GM12878 (cell line): ENCODE data around the gene OR6B1. TPM values are rescaled to one million over a fixed set of nuclear protein-coding genes. Genes with fewer than 3 reads are reported as not detected.

Experiments used
- ATAC-seq: fragments of 200-7000 bp; cut with Tn5 transposase; 3 replicates; pipeline ENCODE4 v1.9.1; 2020; ENCODE audit warnings: mild to moderate bottlenecking, moderate library complexity
- BruUV-seq: library from RNA; stranded (reverse); fragments of 400-500 nt; replicated peaks from 2 replicates; lab custom pipeline; 2021; lab: Mats Ljungman, UMichigan
- CTCF ChIA-PET: fragments of 300-600 bp; sonication (Branson Sonifier 250); formaldehyde crosslinking; extraction: SDS; loops from one replicate; lab custom pipeline; 2021; ENCODE audit warnings: inconsistent platforms; lab: Yijun Ruan, JAX
- POLR2A ChIA-PET: fragments of 350-600 bp; formaldehyde crosslinking; extraction: SDS; loops from one replicate; lab custom pipeline; 2021; ENCODE audit warnings: inconsistent platforms; lab: Charles Lee
- RAD21 ChIA-PET: fragments of 300-600 bp; sonication (Branson Sonifier 250); formaldehyde crosslinking; loops from one replicate; lab custom pipeline; 2023; ENCODE audit warnings: antibody characterized with exemption; ENCODE audit not compliant: unreplicated experiment; lab: Charles Lee
- SMC1A ChIA-PET: fragments of 300-600 bp; sonication (Branson Sonifier 250); formaldehyde crosslinking; loops from one replicate; lab custom pipeline; 2023; ENCODE audit not compliant: unreplicated experiment, uncharacterized antibody; lab: Charles Lee
- DNase-seq: peaks from one replicate; pipeline ENCODE4 v3.0.0-alpha.2; 2011; ENCODE audit warnings: low read depth, low spot score
- FAIRE-seq: peaks from 3 replicates; lab custom pipeline; 2011; peaks lifted over from hg19 to GRCh38; lab: Jason Lieb, UNC
- H2AFZ ChIP-seq: 2 replicates; pipeline ENCODE4 v1.6.0; 2011; ENCODE audit warnings: low read depth, low read length, control low read depth; ENCODE audit not compliant: control insufficient read depth
- H3K27ac ChIP-seq: 2 replicates; pipeline ENCODE4 v1.5.1; 2011; ENCODE audit warnings: control low read depth; ENCODE audit not compliant: control insufficient read depth, insufficient read depth
- H3K27me3 ChIP-seq, 2 experiments: replicated peaks in 1 of 2; 2 replicates each; pipeline versions ENCODE4 v1.6.0 to v1.6.1; 2011; ENCODE audit warnings: low read length in 1 of 2; ENCODE audit not compliant: control insufficient read depth in 2 of 2, insufficient read depth in 2 of 2
- H3K36me3 ChIP-seq, 2 experiments: 2 replicates each; pipeline ENCODE4 v1.5.1; 2011; ENCODE audit warnings: low read length in 1 of 2; ENCODE audit not compliant: control insufficient read depth in 2 of 2, insufficient read depth in 2 of 2
- H3K4me1 ChIP-seq: 2 replicates; pipeline ENCODE4 v1.6.1; 2011; ENCODE audit warnings: mild to moderate bottlenecking, low read length, moderate library complexity, mixed read lengths; ENCODE audit not compliant: control insufficient read depth, insufficient read depth
- H3K4me2 ChIP-seq: 2 replicates; pipeline ENCODE4 v1.6.0; 2011; ENCODE audit warnings: control low read depth; ENCODE audit not compliant: control insufficient read depth, insufficient read depth
- H3K4me3 ChIP-seq: fragments of 200-600 bp; sonication (generic); 2 replicates; pipeline ENCODE4 v1.5.1; 2016
- H3K79me2 ChIP-seq: 2 replicates; pipeline ENCODE4 v1.6.0; 2011; ENCODE audit warnings: low read length; ENCODE audit not compliant: control insufficient read depth, insufficient read depth
- H3K9ac ChIP-seq: 2 replicates; pipeline ENCODE4 v1.8.0; 2011; ENCODE audit warnings: low read length, control low read depth, mixed read lengths; ENCODE audit not compliant: control insufficient read depth, insufficient read depth
- H3K9me3 ChIP-seq: replicated peaks from 3 replicates; pipeline ENCODE4 v1.5.1; 2011; ENCODE audit warnings: mild to moderate bottlenecking, low read length; ENCODE audit not compliant: control insufficient read depth, insufficient read depth
- H4K20me1 ChIP-seq: 2 replicates; pipeline ENCODE4 v1.6.0; 2011; ENCODE audit not compliant: control insufficient read depth, insufficient read depth
- HDAC2 ChIP-seq: fragments of 200-600 bp; sonication (generic); IDR thresholded peaks from 2 replicates; pipeline ENCODE4 v1.6.1; 2017
- MTA2 ChIP-seq: fragments of 450-650 bp; IDR thresholded peaks from 2 replicates; pipeline ENCODE4 v1.6.1; 2016; ENCODE audit warnings: low read depth, mild to moderate bottlenecking, moderate library complexity
- POLR2AphosphoS5 ChIP-seq: IDR thresholded peaks from 2 replicates; pipeline ENCODE4 v1.6.1; 2011; ENCODE audit warnings: mild to moderate bottlenecking, low read length, inconsistent platforms
- SIX5 ChIP-seq: IDR thresholded peaks from 2 replicates; pipeline ENCODE4 v1.6.1; 2011; ENCODE audit warnings: mild to moderate bottlenecking, low read depth, low read length, moderate library complexity; ENCODE audit not compliant: severe bottlenecking
- SMARCA5 ChIP-seq: fragments of 450-650 bp; IDR thresholded peaks from 2 replicates; pipeline ENCODE4 v1.6.1; 2017; ENCODE audit warnings: mild to moderate bottlenecking
- TCF7 ChIP-seq: IDR thresholded peaks from 2 replicates; pipeline ENCODE4 v1.6.1; 2014; ENCODE audit warnings: antibody characterized with exemption, borderline replicate concordance
- ZBTB11 ChIP-seq: fragments of 450-650 bp; formaldehyde crosslinking; IDR thresholded peaks from 2 replicates; pipeline ENCODE4 v1.5.0; 2022; ENCODE audit warnings: mild to moderate bottlenecking, missing genetic modification characterization
- ZBTB40 ChIP-seq: fragments of 450-650 bp; IDR thresholded peaks from 2 replicates; pipeline ENCODE4 v1.6.1; 2016; ENCODE audit warnings: mild to moderate bottlenecking, moderate library complexity, borderline replicate concordance
- ZZZ3 ChIP-seq: IDR thresholded peaks from 2 replicates; pipeline ENCODE4 v1.6.1; 2011; ENCODE audit warnings: low read depth; ENCODE audit not compliant: control insufficient read depth, insufficient read length
- WGBS: methylation state at CpG from one replicate; pipeline ENCODE4 v1.1.6; 2016; ENCODE audit warnings: low lambda C conversion rate; ENCODE audit not compliant: insufficient replicate concordance, insufficient coverage; ENCODE audit errors: missing lambda C conversion rate; 5-methylcytosine and 5-hydroxymethylcytosine counted together
- in situ Hi-C: fragments of 300-500 bp; cut with MboI; formaldehyde crosslinking; loops from 9 replicates; pipeline ENCODE4 v1.14.3; 2018; ENCODE audit warnings: mixed read lengths
- intact Hi-C: fragments of 100-400 bp; cut with micrococcal nuclease; formaldehyde crosslinking; loops from one replicate; pipeline ENCODE4 v1.14.2; 2022; ENCODE audit not compliant: unreplicated experiment
- polyA plus RNA-seq, 11 experiments: library from polyadenylated mRNA; depleted of rRNA in 4 of 11; unstranded in 6 of 11; stranded (reverse) in 5 of 11; fragments of >200 nt; fragmentation: Nextera tagmentation in 4 of 11; fragmentation: Illumina TruSeq in 1 of 11; extraction: Ambion mirVana in 4 of 11; extraction: Trizol in 1 of 11; gene quantifications; 1 replicate in 1 of 11; 2 replicates in 10 of 11; pipeline versions ENCODE4 v1.2.1 to v1.2.3, GENCODE V29; 2011 to 2016; ENCODE audit warnings: inconsistent platforms in 2 of 11, missing spikeins in 2 of 11, low read depth in 1 of 11
- total RNA-seq, 4 experiments: library from RNA; depleted of rRNA in 3 of 4; stranded (reverse); fragments of >200 nt in 3 of 4; fragmentation: Illumina TruSeq in 1 of 4; extraction: Trizol in 1 of 4; gene quantifications; 2 replicates each; pipeline versions ENCODE4 v1.2.1 to v1.2.3, GENCODE V29; 2013 to 2021
- TF ChIP-seq, protein P1 (sequence below), 3 experiments: IDR thresholded peaks in 2 of 3; conservative IDR thresholded peaks in 1 of 3; 2 replicates each; pipeline ENCODE4 v1.5.1; 2011; ENCODE audit warnings: low read depth in 3 of 3, low read length in 3 of 3, mild to moderate bottlenecking in 3 of 3, control low read depth in 2 of 3, moderate library complexity in 2 of 3, inconsistent platforms in 1 of 3, mixed read lengths in 1 of 3; ENCODE audit not compliant: control insufficient read depth in 2 of 3, insufficient read depth in 1 of 3; ENCODE audit errors: extremely low read depth in 1 of 3
- TF ChIP-seq, protein P2 (sequence below): fragments of 450-650 bp; IDR thresholded peaks from 2 replicates; pipeline ENCODE4 v1.6.1; 2017; ENCODE audit warnings: borderline replicate concordance

OR6B1 gene
- total and polyA plus RNA-seq, 10 of the 15 experiments (the other 5 are each of a cell fraction or from before 2014, with no cell fraction given), result not detected

DNA sequence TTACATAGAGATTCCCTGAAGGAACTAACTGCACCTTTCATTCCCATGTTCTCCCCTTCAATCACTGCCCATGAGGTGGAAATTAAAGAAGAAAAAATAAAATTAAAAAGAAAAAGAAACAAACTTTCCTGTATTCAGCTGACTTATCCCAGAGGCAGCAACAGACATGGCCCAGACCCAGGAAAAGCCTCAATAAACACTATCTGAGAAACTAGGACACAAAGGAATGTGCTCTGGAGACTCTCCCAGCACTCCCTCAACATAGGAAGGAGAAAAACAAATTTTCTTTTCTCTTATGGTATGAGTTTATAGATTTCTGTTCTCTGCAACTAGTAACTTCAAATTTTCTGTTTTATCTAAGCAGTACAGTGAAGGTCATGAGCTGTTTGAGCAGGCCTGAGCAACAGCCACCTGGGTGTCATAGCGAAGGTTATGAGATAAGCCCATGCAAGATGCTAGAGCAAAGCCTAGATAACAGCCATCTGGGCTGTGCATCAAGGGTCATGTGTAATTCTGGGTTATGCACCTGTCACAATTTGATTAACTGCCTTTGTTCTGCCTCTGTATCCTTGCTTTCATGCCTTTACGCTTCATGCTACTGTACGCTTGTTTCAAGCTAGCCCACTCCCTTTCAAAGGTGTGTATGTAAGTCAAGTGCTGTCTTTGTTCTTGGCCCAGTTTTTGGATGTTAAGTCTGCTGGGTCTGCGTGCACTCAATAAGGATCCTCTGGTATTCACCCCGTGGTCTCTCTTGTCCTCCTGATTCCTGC lies 11.0 kb upstream of the OR6B1 start:
- no peak overlapping the region for H3K4me3 ChIP-seq
- H3K27me3 ChIP-seq, result no peaks in the 10 kb centered on the region
- in situ Hi-C loops, result no loop called here
- ChIA-PET SMC1A (interaction anchor here (0.8 kb wide), 1 partner anchor 163 kb away, joined by 3 read pairs; no protein-coding TSS in a partner anchor), POLR2A (no interaction called here), CTCF (no interaction called here), RAD21 (interaction anchor here (1.1 kb wide), 1 partner anchor 139 kb away, joined by 3 read pairs; no protein-coding TSS in a partner anchor)
- no peak for FAIRE-seq
- H3K4me2 ChIP-seq, result no peak overlapping the region
- no peaks in the 10 kb centered on the region; the same call in 1 of the 3 replicates for H3K9me3 ChIP-seq
- no peak overlapping the region for H2AFZ ChIP-seq
- BruUV-seq, result no TSS peak
- ATAC-seq, result no peak
- H3K79me2 ChIP-seq, result no peaks in the 10 kb centered on the region
- intact Hi-C loops, result no loop called here
- H3K36me3 ChIP-seq, result no peaks in the 10 kb centered on the region
- no peak overlapping the region for H3K27ac ChIP-seq
- no peak for DNase-seq
- 56% methylated on average over 5 of the region's 5 CpGs for WGBS
- H3K9ac ChIP-seq, result no peak overlapping the region
- H4K20me1 ChIP-seq, result no peaks in the 10 kb centered on the region
- no peaks in the 10 kb centered on the region for H3K4me1 ChIP-seq
- TF ChIP-seq ZBTB11 (CRISPR knock-in tag), result no peak
- no peak for TF ChIP-seq ZBTB40
- TF ChIP-seq TCF7, result no peak
- no peak for TF ChIP-seq POLR2AphosphoS5
- TF ChIP-seq HDAC2, result no peak
- no peak for TF ChIP-seq SMARCA5
- no peak for TF ChIP-seq ZZZ3
- TF ChIP-seq MTA2, result no peak
- TF ChIP-seq, protein P1, sequence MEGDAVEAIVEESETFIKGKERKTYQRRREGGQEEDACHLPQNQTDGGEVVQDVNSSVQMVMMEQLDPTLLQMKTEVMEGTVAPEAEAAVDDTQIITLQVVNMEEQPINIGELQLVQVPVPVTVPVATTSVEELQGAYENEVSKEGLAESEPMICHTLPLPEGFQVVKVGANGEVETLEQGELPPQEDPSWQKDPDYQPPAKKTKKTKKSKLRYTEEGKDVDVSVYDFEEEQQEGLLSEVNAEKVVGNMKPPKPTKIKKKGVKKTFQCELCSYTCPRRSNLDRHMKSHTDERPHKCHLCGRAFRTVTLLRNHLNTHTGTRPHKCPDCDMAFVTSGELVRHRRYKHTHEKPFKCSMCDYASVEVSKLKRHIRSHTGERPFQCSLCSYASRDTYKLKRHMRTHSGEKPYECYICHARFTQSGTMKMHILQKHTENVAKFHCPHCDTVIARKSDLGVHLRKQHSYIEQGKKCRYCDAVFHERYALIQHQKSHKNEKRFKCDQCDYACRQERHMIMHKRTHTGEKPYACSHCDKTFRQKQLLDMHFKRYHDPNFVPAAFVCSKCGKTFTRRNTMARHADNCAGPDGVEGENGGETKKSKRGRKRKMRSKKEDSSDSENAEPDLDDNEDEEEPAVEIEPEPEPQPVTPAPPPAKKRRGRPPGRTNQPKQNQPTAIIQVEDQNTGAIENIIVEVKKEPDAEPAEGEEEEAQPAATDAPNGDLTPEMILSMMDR (IDR thresholded peaks at IDR 0.05 in 2 of 3, conservative IDR thresholded peaks at IDR 0.05 in 1 of 3; ENCODE audit: control insufficient read depth in 2 of 3, extremely low read depth in 1 of 3, insufficient read depth in 1 of 3, low read depth in 3 of 3, low read length in 3 of 3), result no peak
- TF ChIP-seq SIX5, result no peak
- TF ChIP-seq, protein P2, sequence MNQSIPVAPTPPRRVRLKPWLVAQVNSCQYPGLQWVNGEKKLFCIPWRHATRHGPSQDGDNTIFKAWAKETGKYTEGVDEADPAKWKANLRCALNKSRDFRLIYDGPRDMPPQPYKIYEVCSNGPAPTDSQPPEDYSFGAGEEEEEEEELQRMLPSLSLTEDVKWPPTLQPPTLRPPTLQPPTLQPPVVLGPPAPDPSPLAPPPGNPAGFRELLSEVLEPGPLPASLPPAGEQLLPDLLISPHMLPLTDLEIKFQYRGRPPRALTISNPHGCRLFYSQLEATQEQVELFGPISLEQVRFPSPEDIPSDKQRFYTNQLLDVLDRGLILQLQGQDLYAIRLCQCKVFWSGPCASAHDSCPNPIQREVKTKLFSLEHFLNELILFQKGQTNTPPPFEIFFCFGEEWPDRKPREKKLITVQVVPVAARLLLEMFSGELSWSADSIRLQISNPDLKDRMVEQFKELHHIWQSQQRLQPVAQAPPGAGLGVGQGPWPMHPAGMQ, result no peak
